Neuronal stem cell (in vitro differentiated cells): Measurements from ENCODE around the gene BLTP2.

Source experiments
- DNase-seq: peaks from one replicate; pipeline ENCODE4 v3.0.0-alpha.2; 2013; ENCODE audit warnings: low spot score
- H2AFZ ChIP-seq: one replicate; pipeline ENCODE4 v1.6.1; 2013; ENCODE audit warnings: mild to moderate bottlenecking, low read length, inconsistent platforms
- H2AK5ac ChIP-seq: 2 replicates; pipeline ENCODE4 v1.6.1; 2013; ENCODE audit warnings: low read depth, mild to moderate bottlenecking, inconsistent platforms, low read length, moderate library complexity, mixed read lengths
- H2BK120ac ChIP-seq: 2 replicates; pipeline ENCODE4 v1.6.1; 2013; ENCODE audit warnings: low read depth, mild to moderate bottlenecking, inconsistent platforms, low read length, moderate library complexity, mixed read lengths
- H2BK12ac ChIP-seq: one replicate; pipeline ENCODE4 v1.6.1; 2013; ENCODE audit warnings: low read length, inconsistent platforms
- H2BK15ac ChIP-seq: 2 replicates; pipeline ENCODE4 v1.6.1; 2013; ENCODE audit warnings: mild to moderate bottlenecking, low read length, inconsistent platforms, mixed read lengths
- H2BK5ac ChIP-seq: one replicate; pipeline ENCODE4 v1.6.1; 2013; ENCODE audit warnings: inconsistent platforms, mild to moderate bottlenecking, low read length, moderate library complexity
- H3K14ac ChIP-seq: one replicate; pipeline ENCODE4 v1.6.1; 2013; ENCODE audit warnings: low read length, inconsistent platforms
- H3K18ac ChIP-seq: 2 replicates; pipeline ENCODE4 v1.6.1; 2013; ENCODE audit warnings: low read length, inconsistent platforms
- H3K23ac ChIP-seq: 2 replicates; pipeline ENCODE4 v1.6.1; 2013; ENCODE audit warnings: low read depth, mild to moderate bottlenecking, mixed read lengths, low read length, inconsistent platforms; ENCODE audit not compliant: poor library complexity
- H3K27ac ChIP-seq: replicated peaks from 3 replicates; pipeline ENCODE4 v1.5.1; 2013; ENCODE audit warnings: low read length, inconsistent platforms
- H3K27me3 ChIP-seq, 3 experiments: 2 replicates each; pipeline ENCODE4 v1.6.1; 2013; ENCODE audit warnings: low read length in 3 of 3, mild to moderate bottlenecking in 2 of 3, inconsistent platforms in 1 of 3, low read depth in 1 of 3, mixed read lengths in 1 of 3, moderate library complexity in 1 of 3; ENCODE audit not compliant: control insufficient read depth in 3 of 3, insufficient read depth in 3 of 3
- H3K36me3 ChIP-seq, 2 donors: replicated peaks in 1 of 2; 2 replicates each; pipeline ENCODE4 v1.6.1; 2013; ENCODE audit warnings: low read length in 2 of 2; ENCODE audit not compliant: control insufficient read depth in 2 of 2, insufficient read depth in 2 of 2
- H3K4ac ChIP-seq: 2 replicates; pipeline ENCODE4 v1.6.1; 2013; ENCODE audit warnings: inconsistent platforms, mild to moderate bottlenecking, low read length, moderate library complexity
- H3K4me1 ChIP-seq, 2 donors: 1 replicate in 1 of 2; 2 replicates in 1 of 2; pipeline ENCODE4 v1.6.1; 2013; ENCODE audit warnings: low read length in 2 of 2, low read depth in 1 of 2; ENCODE audit not compliant: control insufficient read depth in 2 of 2, insufficient read depth in 1 of 2
- H3K4me2 ChIP-seq: one replicate; pipeline ENCODE4 v1.6.1; 2013; ENCODE audit warnings: mild to moderate bottlenecking, low read length, inconsistent platforms; ENCODE audit not compliant: insufficient read depth, poor library complexity, severe bottlenecking
- H3K4me3 ChIP-seq, 2 donors: 2 replicates each; pipeline ENCODE4 v1.5.1; 2013; ENCODE audit warnings: low read length in 2 of 2, mild to moderate bottlenecking in 2 of 2, inconsistent platforms in 1 of 2, moderate library complexity in 1 of 2
- H3K79me1 ChIP-seq: one replicate; pipeline ENCODE4 v1.6.1; 2013; ENCODE audit warnings: low read depth, mild to moderate bottlenecking, inconsistent platforms, low read length, moderate library complexity
- H3K9ac ChIP-seq: one replicate; pipeline ENCODE4 v1.6.1; 2013; ENCODE audit warnings: mild to moderate bottlenecking, low read depth, low read length, inconsistent platforms; ENCODE audit not compliant: poor library complexity
- H3K9me3 ChIP-seq, 2 donors: replicated peaks in 1 of 2; 2 replicates each; pipeline versions ENCODE3 to v1.6.1; 2013; ENCODE audit warnings: low read length in 2 of 2, mild to moderate bottlenecking in 2 of 2, inconsistent platforms in 1 of 2, low read depth in 1 of 2, mixed read lengths in 1 of 2, moderate library complexity in 1 of 2; ENCODE audit not compliant: control insufficient read depth in 2 of 2, insufficient read depth in 1 of 2
- H4K8ac ChIP-seq: one replicate; pipeline ENCODE4 v1.6.1; 2013; ENCODE audit warnings: low read depth, mild to moderate bottlenecking, inconsistent platforms, low read length, moderate library complexity
- H4K91ac ChIP-seq: one replicate; pipeline ENCODE4 v1.6.1; 2013; ENCODE audit warnings: low read length, low read depth, mild to moderate bottlenecking, inconsistent platforms; ENCODE audit not compliant: poor library complexity
- WGBS, 2 donors: extraction: QIAGEN DNeasy Blood & Tissue Kit; methylation state at CpG; one replicate each; pipeline ENCODE4 v1.1.7; 2013; ENCODE audit warnings: missing lambda C conversion rate in 2 of 2, mixed read lengths in 1 of 2; ENCODE audit not compliant: insufficient read length in 2 of 2, insufficient replicate concordance in 1 of 2; ENCODE audit errors: extremely low coverage in 2 of 2; 5-methylcytosine and 5-hydroxymethylcytosine counted together

The BLTP2 gene

GRCh38 chr17:28686296-28686695 lies 41.3 kb upstream of the BLTP2 start:
- Histone ChIP-seq H3K9me3 (no peaks in the 10 kb centered on the region), H3K9ac (no peak overlapping the region), H3K4ac (no peak overlapping the region), H4K91ac (no peak overlapping the region), H2AK5ac (no peak overlapping the region), H3K79me1 (peaks cover 2% of the 10 kb centered on the region), H3K14ac (no peak overlapping the region), H2BK120ac (no peak overlapping the region), H2BK15ac (no peak overlapping the region), H2BK5ac (no peak overlapping the region), H2BK12ac (no peak overlapping the region), H3K4me2 (no peak overlapping the region), H3K18ac (no peak overlapping the region), H3K23ac (no peak overlapping the region), H2AFZ (no peak overlapping the region), H3K27ac (no peak overlapping the region), H3K4me3 (no peak overlapping the region), H3K4me1 (no peaks in the 10 kb centered on the region), H4K8ac (no peak overlapping the region), H3K27me3 (no peaks in the 10 kb centered on the region), H3K36me3 (peaks cover 73 to 100% of the 10 kb centered on the region in 2 donors)
- WGBS, 2 donors = no CpG with 5 or more reads among the region's 4 CpGs
- no peak for DNase-seq

- H3K9ac ChIP-seq = no peak overlapping the region
- H3K36me3 ChIP-seq = peaks cover 73 to 100% of the 10 kb centered on the region in 2 donors
- no peak overlapping the region for H3K14ac ChIP-seq
- H2AFZ ChIP-seq = no peak overlapping the region
- H3K23ac ChIP-seq = no peak overlapping the region
- H4K8ac ChIP-seq = no peak overlapping the region
- no peak overlapping the region for H2BK12ac ChIP-seq
- no peak overlapping the region for H3K27ac ChIP-seq
- no peak overlapping the region for H3K18ac ChIP-seq
- no peak overlapping the region for H3K4me3 ChIP-seq
- DNase-seq = no peak
- H3K9me3 ChIP-seq = no peaks in the 10 kb centered on the region
- H2AK5ac ChIP-seq = no peak overlapping the region
- no peak overlapping the region for H3K4me2 ChIP-seq
- no peak overlapping the region for H2BK15ac ChIP-seq
- WGBS, 2 donors = no CpG with 5 or more reads among the region's 5 CpGs
- H2BK5ac ChIP-seq = no peak overlapping the region
- no peaks in the 10 kb centered on the region for H3K27me3 ChIP-seq
- H3K79me1 ChIP-seq = peaks cover 2% of the 10 kb centered on the region
- no peaks in the 10 kb centered on the region for H3K4me1 ChIP-seq
- H2BK120ac ChIP-seq = no peak overlapping the region
- H3K4ac ChIP-seq = no peak overlapping the region
- H4K91ac ChIP-seq = no peak overlapping the region
Measured at GRCh38 chr17:28685366-28685765, 40.4 kb upstream of the BLTP2 start.

- no peak overlapping the region for H2BK5ac ChIP-seq
- DNase-seq = no peak
- H3K4me2 ChIP-seq = no peak overlapping the region
- peaks cover 2% of the 10 kb centered on the region for H3K79me1 ChIP-seq
- no peaks in the 10 kb centered on the region for H3K27me3 ChIP-seq
- no peaks in the 10 kb centered on the region for H3K9me3 ChIP-seq
- no peak overlapping the region for H3K27ac ChIP-seq
- no peak overlapping the region for H3K14ac ChIP-seq
- no peak overlapping the region for H4K91ac ChIP-seq
- H3K4me3 ChIP-seq = no peak overlapping the region
- H2BK15ac ChIP-seq = no peak overlapping the region
- no peak overlapping the region for H2BK12ac ChIP-seq
- WGBS, 2 donors = no CpG with 5 or more reads among the region's 3 CpGs
- H3K9ac ChIP-seq = no peak overlapping the region
- no peak overlapping the region for H3K4ac ChIP-seq
- no peak overlapping the region for H3K23ac ChIP-seq
- H4K8ac ChIP-seq = no peak overlapping the region
- no peak overlapping the region for H2AK5ac ChIP-seq
- no peaks in the 10 kb centered on the region for H3K4me1 ChIP-seq
- H2BK120ac ChIP-seq = no peak overlapping the region
- no peak overlapping the region for H2AFZ ChIP-seq
- H3K36me3 ChIP-seq = peaks cover 69 to 99% of the 10 kb centered on the region in 2 donors
- H3K18ac ChIP-seq = no peak overlapping the region
Measured at GRCh38 chr17:28684963-28685362, 40.0 kb upstream of the BLTP2 start.

GRCh38 chr17:28682655-28683054 lies 37.7 kb upstream of the BLTP2 start:
- H3K36me3 ChIP-seq = peaks cover 65 to 93% of the 10 kb centered on the region in 2 donors
- no peak overlapping the region for H3K4me2 ChIP-seq
- WGBS, 2 donors = no CpG with 5 or more reads among the region's 11 CpGs

More at GRCh38 chr17:28682655-28683054, 37.7 kb upstream of the BLTP2 start:
- peak overlapping the region; percentile 35 for H3K23ac ChIP-seq
- no peak overlapping the region for H3K18ac ChIP-seq
- no peak overlapping the region for H2BK12ac ChIP-seq
- no peak overlapping the region for H4K91ac ChIP-seq
- no peak overlapping the region for H2AFZ ChIP-seq
- no peak overlapping the region for H2AK5ac ChIP-seq
- no peaks in the 10 kb centered on the region for H3K9me3 ChIP-seq
- no peak overlapping the region for H2BK15ac ChIP-seq
- H3K14ac ChIP-seq = no peak overlapping the region
- no peak overlapping the region for H4K8ac ChIP-seq
- no peak overlapping the region for H2BK120ac ChIP-seq
- H3K79me1 ChIP-seq = peaks cover 2% of the 10 kb centered on the region
- H2BK5ac ChIP-seq = no peak overlapping the region
- H3K4ac ChIP-seq = no peak overlapping the region
- H3K27ac ChIP-seq = no peak overlapping the region
- no peak overlapping the region for H3K9ac ChIP-seq
- no peaks in the 10 kb centered on the region for H3K4me1 ChIP-seq
- no peak overlapping the region for H3K4me3 ChIP-seq
- H3K27me3 ChIP-seq = no peaks in the 10 kb centered on the region
- no peak for DNase-seq
